ENCODE data around the gene CD96. TPM values are rescaled to one million over a fixed set of nuclear protein-coding genes. Genes with fewer than 3 reads are reported as not detected.
"Not testable (repeated sequence)": the region's sequence is repeated elsewhere in the genome, so short reads cannot be mapped to it uniquely, and the experiment has no call there.

Gene CD96
- total and polyA plus RNA-seq, 12 donors: 0.22 to 5.6 (median 0.90) TPM; not detected in 1

DNA sequence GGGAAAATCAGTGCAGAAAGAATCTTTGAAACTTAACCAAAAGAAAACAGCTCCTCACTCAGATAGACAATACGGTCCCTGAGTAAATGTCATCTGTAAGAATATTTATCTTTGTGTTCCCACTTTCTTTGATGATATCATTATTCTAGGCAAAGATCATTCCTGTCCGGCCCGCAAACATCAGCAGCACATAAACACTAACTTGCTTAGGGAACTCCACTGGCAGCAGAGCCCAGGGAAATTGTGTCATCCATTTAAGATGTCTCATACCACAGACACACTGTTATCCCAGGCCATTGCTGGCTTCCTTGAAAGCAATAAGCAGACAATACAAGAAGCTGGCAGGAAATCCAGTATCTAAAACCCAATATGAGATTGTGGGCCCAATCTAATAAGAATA, 20.1 kb upstream of the CD96 start:
- whole genome bisulfite sequencing, 4 donors: 40 to 55% (median 52%) methylated on average over 3 of the region's 3 CpGs
- Histone ChIP-seq H3K36me3 (replicated peaks in 1 of 2) (no peaks in the 10 kb centered on the region), H3K27me3 (no peaks in the 10 kb centered on the region), H3K9me3 (replicated peaks in 1 of 3) (no peaks in the 10 kb centered on the region), H3K4me1 (replicated peaks in 1 of 2) (no peaks in the 10 kb centered on the region), H3K4me3 (no peak overlapping the region), H3K27ac (no peak overlapping the region)
- no peak for DNase-seq
- intact Hi-C loops (cut with DNase I): no loop called here
- TF ChIP-seq POLR2A (IDR thresholded peaks at IDR 0.05): no peak
- TF ChIP-seq, protein P1, sequence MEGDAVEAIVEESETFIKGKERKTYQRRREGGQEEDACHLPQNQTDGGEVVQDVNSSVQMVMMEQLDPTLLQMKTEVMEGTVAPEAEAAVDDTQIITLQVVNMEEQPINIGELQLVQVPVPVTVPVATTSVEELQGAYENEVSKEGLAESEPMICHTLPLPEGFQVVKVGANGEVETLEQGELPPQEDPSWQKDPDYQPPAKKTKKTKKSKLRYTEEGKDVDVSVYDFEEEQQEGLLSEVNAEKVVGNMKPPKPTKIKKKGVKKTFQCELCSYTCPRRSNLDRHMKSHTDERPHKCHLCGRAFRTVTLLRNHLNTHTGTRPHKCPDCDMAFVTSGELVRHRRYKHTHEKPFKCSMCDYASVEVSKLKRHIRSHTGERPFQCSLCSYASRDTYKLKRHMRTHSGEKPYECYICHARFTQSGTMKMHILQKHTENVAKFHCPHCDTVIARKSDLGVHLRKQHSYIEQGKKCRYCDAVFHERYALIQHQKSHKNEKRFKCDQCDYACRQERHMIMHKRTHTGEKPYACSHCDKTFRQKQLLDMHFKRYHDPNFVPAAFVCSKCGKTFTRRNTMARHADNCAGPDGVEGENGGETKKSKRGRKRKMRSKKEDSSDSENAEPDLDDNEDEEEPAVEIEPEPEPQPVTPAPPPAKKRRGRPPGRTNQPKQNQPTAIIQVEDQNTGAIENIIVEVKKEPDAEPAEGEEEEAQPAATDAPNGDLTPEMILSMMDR (IDR thresholded peaks at IDR 0.05): no peak

DNA sequence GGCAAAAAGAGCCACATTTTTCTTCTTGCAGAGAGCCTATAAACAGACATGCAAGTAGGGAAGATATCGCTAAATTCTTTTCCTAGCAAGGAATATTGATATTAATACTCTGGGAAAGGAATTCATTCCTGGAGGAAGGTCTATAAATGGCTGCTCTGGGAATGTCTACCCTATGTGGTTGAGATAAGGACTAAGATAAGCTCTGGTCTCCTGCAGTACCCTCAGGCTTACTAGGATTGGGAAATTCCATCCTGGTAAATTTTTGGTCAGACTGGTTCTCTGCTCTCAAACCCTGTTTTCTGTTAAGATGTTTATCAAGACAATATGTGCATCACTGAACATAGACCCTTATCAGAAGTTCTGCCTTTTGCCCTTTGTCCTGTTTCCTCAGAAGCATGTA, 17.5 kb upstream of the CD96 start:
- H3K27me3 ChIP-seq; H3K9me3 ChIP-seq (replicated peaks in 1 of 3); H3K36me3 ChIP-seq (replicated peaks in 1 of 2); H3K4me1 ChIP-seq (replicated peaks in 1 of 2); H3K4me3 ChIP-seq; DNase-seq; intact Hi-C loops (cut with DNase I); H3K27ac ChIP-seq: not testable (repeated sequence)
- 81 to 95% (median 91%) methylated on average over 1 of the region's 1 CpG for whole genome bisulfite sequencing, 4 donors

DNA sequence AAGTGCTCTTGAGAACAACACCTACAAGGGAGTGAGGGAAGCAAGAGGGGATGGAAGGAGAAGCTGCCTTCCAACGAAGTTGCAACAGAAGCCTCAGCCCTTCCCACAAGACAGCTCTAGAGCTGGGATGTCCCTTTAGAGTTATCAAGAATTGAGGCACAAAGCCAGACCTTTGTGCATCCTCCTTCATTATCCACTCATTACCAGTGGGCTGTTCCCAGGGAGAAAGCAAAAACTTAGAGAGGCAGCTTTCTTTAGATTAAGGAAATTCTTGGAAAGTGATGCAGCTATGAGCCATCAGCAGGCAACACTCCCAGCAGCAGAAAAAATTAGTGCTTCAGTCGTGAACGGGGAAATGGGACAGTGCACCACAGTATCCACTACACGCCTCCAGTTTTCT, 10.6 kb upstream of the CD96 start:
- WGBS, 4 donors: 49 to 70% (median 63%) methylated on average over 4 of the region's 4 CpGs
- no peaks in the 10 kb centered on the region for H3K27me3 ChIP-seq
- no peak for DNase-seq
- H3K27ac ChIP-seq: no peak overlapping the region
- H3K9me3 ChIP-seq (replicated peaks in 1 of 3): no peaks in the 10 kb centered on the region
- TF ChIP-seq POLR2A (IDR thresholded peaks at IDR 0.05): no peak
- TF ChIP-seq, protein P1 (IDR thresholded peaks at IDR 0.05): no peak
- intact Hi-C loops (cut with DNase I): no loop called here
- no peak overlapping the region for H3K4me3 ChIP-seq
- no peaks in the 10 kb centered on the region for H3K36me3 ChIP-seq (replicated peaks in 1 of 2)
- H3K4me1 ChIP-seq (replicated peaks in 1 of 2): no peaks in the 10 kb centered on the region

DNA sequence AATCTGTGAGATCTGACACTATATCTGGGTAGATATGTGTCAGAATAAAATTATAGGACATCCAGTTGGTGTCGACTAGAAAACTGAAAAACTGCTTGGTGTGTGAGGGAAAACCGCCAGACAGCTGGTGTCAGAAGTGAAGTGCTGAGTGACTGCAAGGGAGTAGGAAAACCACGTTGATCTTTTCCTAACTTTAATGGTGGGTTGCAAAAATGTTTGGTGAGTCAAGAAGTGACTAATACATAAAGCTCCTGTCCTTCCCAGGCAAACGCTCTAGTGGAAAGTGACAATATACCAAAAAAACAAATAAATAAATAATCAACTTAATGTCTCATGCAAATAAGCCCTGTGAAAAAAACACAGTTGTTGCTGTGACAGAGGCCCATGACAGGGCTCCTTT, 7.3 kb upstream of the CD96 start:
- TF ChIP-seq POLR2A (IDR thresholded peaks at IDR 0.05): no peak
- TF ChIP-seq, protein P1 (IDR thresholded peaks at IDR 0.05): no peak
- Histone ChIP-seq H3K4me3 (no peak overlapping the region), H3K36me3 (replicated peaks in 1 of 2) (no peaks in the 10 kb centered on the region), H3K9me3 (replicated peaks in 1 of 3) (no peaks in the 10 kb centered on the region), H3K27ac (no peak overlapping the region), H3K27me3 (no peaks in the 10 kb centered on the region), H3K4me1 (replicated peaks in 1 of 2) (no peaks in the 10 kb centered on the region)
- intact Hi-C loops (cut with DNase I): no loop called here
- WGBS, 4 donors: 60 to 71% (median 68%) methylated on average over 4 of the region's 4 CpGs
- no peak for DNase-seq

DNA sequence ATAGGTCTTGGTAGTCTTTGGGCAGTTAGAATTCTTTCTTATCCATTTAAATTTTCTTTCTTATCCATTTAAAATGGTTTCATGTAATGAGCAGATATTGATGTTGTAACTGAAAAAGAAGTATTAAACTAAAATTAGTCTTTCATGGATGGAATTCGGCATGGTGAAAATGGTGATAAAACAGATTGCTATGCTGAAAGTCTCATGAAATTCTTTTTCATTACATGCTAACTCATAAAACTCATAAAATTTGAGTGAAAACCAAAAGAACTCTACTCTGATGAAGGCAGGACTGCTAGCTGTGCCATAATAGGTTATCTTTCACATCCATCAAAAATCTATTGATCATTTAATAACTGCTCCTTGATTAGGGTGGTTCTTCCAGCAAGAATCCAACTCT, 3.9 kb upstream of the CD96 start:
- H3K36me3 ChIP-seq (replicated peaks in 1 of 2): no peaks in the 10 kb centered on the region
- 78 to 92% (median 80%) methylated on average over 1 of the region's 1 CpG for WGBS, 4 donors
- no peak overlapping the region for H3K4me3 ChIP-seq
- TF ChIP-seq POLR2A (IDR thresholded peaks at IDR 0.05): no peak
- TF ChIP-seq, protein P1 (IDR thresholded peaks at IDR 0.05): no peak
- H3K27ac ChIP-seq: no peak overlapping the region
- no peak for DNase-seq
- H3K27me3 ChIP-seq: no peaks in the 10 kb centered on the region
- intact Hi-C loops (cut with DNase I): no loop called here
- no peaks in the 10 kb centered on the region for H3K9me3 ChIP-seq (replicated peaks in 1 of 3)
- no peaks in the 10 kb centered on the region for H3K4me1 ChIP-seq (replicated peaks in 1 of 2)

Data from adrenal gland (tissue), 12 donors.